ENCODE data around the gene ABCF3.

Gene ABCF3

Small RNA genes lying within 50 kb of the gene (small RNA-seq; reads per million reads assigned to genes)
- 2.4 reads per million for gene MIR1224 (ENCODE audit: insufficient read depth)

All from neuronal stem cell (in vitro differentiated cells).